Left cardiac atrium (tissue), 4 donors: ENCODE measurements around the gene CHST6. TPM values are rescaled to one million over a fixed set of nuclear protein-coding genes. Genes with fewer than 3 reads are reported as not detected.
"Not testable (repeated sequence)": the region's sequence is repeated elsewhere in the genome, so short reads cannot be mapped to it uniquely, and the experiment has no call there.

Source experiments
- ATAC-seq, 2 donors: fragments of 200-7000 bp; cut with Tn5 transposase; one replicate each; pipeline ENCODE4 v1.9.1; 2020; ENCODE audit warnings: mild to moderate bottlenecking in 2 of 2, moderate library complexity in 2 of 2
- DNase-seq: peaks from one replicate; pipeline ENCODE4 v3.0.0-alpha.2; 2020
- intact Hi-C, 2 donors: fragments of 100-400 bp; cut with DNase I; formaldehyde crosslinking; loops; one replicate each; pipeline versions ENCODE4 v1.14.1 to v1.15.1; 2022 to 2023
- total RNA-seq, 2 donors: library from RNA; stranded (reverse); fragmentation: NEBNext Ultra II Directional; extraction: Animal tissue kit (Norgen Biotek cat#: 25700); gene quantifications; one replicate each; pipeline ENCODE4 v1.2.1, GENCODE V29; 2021
- donor health status: DM: no; HTN: yes; CAD: no.
- donor health status: DM: no; HTN: yes; CAD: no; lungs with severe emphysema.
- donor health status: DM: yes; HTN: yes; CAD: no.
- donor health status: Dilated cardiomyopathy.

CHST6 gene
- total RNA-seq, 2 donors from 2014 or later, result 4.4 to 4.6 TPM

GRCh38 chr16:75506574-75506973, 11.3 kb upstream of the CHST6 start:
- DNase-seq (peak; percentile 64), ATAC-seq (peak; percentile 83 to 89)
- intact Hi-C loops, result no loop called here

GRCh38 chr16:75506107-75506506, 10.9 kb upstream of the CHST6 start:
- no peak for DNase-seq
- no peak for ATAC-seq
- intact Hi-C loops, result no loop called here

GRCh38 chr16:75503801-75504200, 8.6 kb upstream of the CHST6 start:
- DNase-seq (no peak), ATAC-seq (no peak)
- intact Hi-C loops, result no loop called here

GRCh38 chr16:75502916-75503605, 7.8 kb upstream of the CHST6 start:
- ATAC-seq (no peak), DNase-seq (no peak)
- intact Hi-C loops, result no loop called here

- DNase-seq (peak; percentile 49), ATAC-seq (peak in 1 of 2 donors; percentile 34)
- intact Hi-C loops, result not testable (repeated sequence)
These were observed 6.6 kb upstream of the CHST6 start for GRCh38 chr16:75501820-75502219.

GRCh38 chr16:75501359-75501758, 6.1 kb upstream of the CHST6 start:
- intact Hi-C loops, result no loop called here
- no peak for ATAC-seq

GRCh38 chr16:75498605-75499322, 3.5 kb upstream of the CHST6 start:
- ATAC-seq (peak; percentile 78 to 86), DNase-seq (peak; percentile 66)
- intact Hi-C loops, result not testable (repeated sequence)

More at GRCh38 chr16:75501359-75501758, 6.1 kb upstream of the CHST6 start:
- no peak for DNase-seq

- ATAC-seq (no peak), DNase-seq (no peak)
- intact Hi-C loops, result no loop called here
These were observed 2.3 kb upstream of the CHST6 start for GRCh38 chr16:75497558-75497957.

GRCh38 chr16:75494661-75495075, 573 bp downstream of the CHST6 start:
- peak; percentile 32 for DNase-seq
- ATAC-seq, result peak in 1 of 2 donors; percentile 20
- intact Hi-C loops, result no loop called here

GRCh38 chr16:75494184-75494583, 1.1 kb downstream of the CHST6 start:
- intact Hi-C loops, result no loop called here

GRCh38 chr16:75491876-75492275, 3.4 kb downstream of the CHST6 start:
- DNase-seq (no peak), ATAC-seq (no peak)
- intact Hi-C loops, result no loop called here

More at GRCh38 chr16:75494184-75494583, 1.1 kb downstream of the CHST6 start:
- no peak for ATAC-seq
- DNase-seq, result no peak

GRCh38 chr16:75488322-75488721, 6.9 kb downstream of the CHST6 start:
- intact Hi-C loops, result no loop called here
- ATAC-seq (no peak), DNase-seq (no peak)

GRCh38 chr16:75486676-75487313, 8.4 kb downstream of the CHST6 start:
- DNase-seq (no peak), ATAC-seq (no peak)
- intact Hi-C loops, result no loop called here

- intact Hi-C loops, result no loop called here
- DNase-seq, result no peak
These were observed 9.1 kb downstream of the CHST6 start for GRCh38 chr16:75486014-75486675.

GRCh38 chr16:75485230-75486013, 9.8 kb downstream of the CHST6 start:
- no peak for ATAC-seq
- intact Hi-C loops, result no loop called here
- DNase-seq, result no peak

More at GRCh38 chr16:75486014-75486675, 9.1 kb downstream of the CHST6 start:
- ATAC-seq, result no peak

- no peak for DNase-seq
- ATAC-seq, result peak in 1 of 2 donors; percentile 63
- intact Hi-C loops, result no loop called here
These were observed 12.0 kb downstream of the CHST6 start for GRCh38 chr16:75483222-75483621.

- DNase-seq (no peak), ATAC-seq (no peak)
- intact Hi-C loops, result no loop called here
These were observed 12.6 kb downstream of the CHST6 start for GRCh38 chr16:75482434-75483205.

- ATAC-seq, result no peak
- DNase-seq, result no peak
- intact Hi-C loops, result no loop called here
These were observed 13.8 kb downstream of the CHST6 start for GRCh38 chr16:75481475-75481874.
